K562 (cell line): Measurements from ENCODE around the gene RPTOR. TPM values are rescaled to one million over a fixed set of nuclear protein-coding genes. Genes with fewer than 3 reads are reported as not detected.

Experiments used
- ATAC-seq: fragments of 200-7000 bp; cut with Tn5 transposase; 3 replicates; pipeline ENCODE4 v1.9.1; 2020; ENCODE audit warnings: moderate library complexity
- BruUV-seq: library from RNA; stranded (reverse); fragments of 400-500 nt; replicated peaks from 2 replicates; lab custom pipeline; 2021; lab: Mats Ljungman, UMichigan
- CTCF ChIA-PET: fragments of 300-600 bp; formaldehyde crosslinking; extraction: SDS; loops from one replicate; lab custom pipeline; 2021; ENCODE audit warnings: low intra/inter-chr PET ratio; lab: Yijun Ruan, JAX
- POLR2A ChIA-PET: fragments of 300-600, 350-650 bp; sonication (Branson Sonifier 250); formaldehyde crosslinking; extraction: SDS; loops from one replicate; lab custom pipeline; 2021; ENCODE audit warnings: antibody characterized with exemption, inconsistent platforms; lab: Yijun Ruan, JAX
- DNase-seq, 4 experiments: peaks; one replicate each; pipeline versions ENCODE4 v3.0.0 to v3.0.0-alpha.2; 2011 to 2018; ENCODE audit warnings: low spot score in 3 of 4, mixed read lengths in 3 of 4; ENCODE audit errors: extremely low read depth in 1 of 4
- FAIRE-seq: peaks from 2 replicates; lab custom pipeline; 2011; peaks lifted over from hg19 to GRCh38; lab: Jason Lieb, UNC
- H2AFZ ChIP-seq: 2 replicates; pipeline ENCODE4 v1.6.0; 2011; ENCODE audit warnings: low read depth, low read length, control low read depth, inconsistent platforms
- H3K27ac ChIP-seq: fragments of 200-600 bp; 3 replicates; pipeline ENCODE4 v1.8.0; 2011; ENCODE audit warnings: low read depth, mild to moderate bottlenecking, control low read depth, inconsistent platforms, low read length, moderate library complexity, mixed read lengths; ENCODE audit errors: extremely low read depth
- H3K27me3 ChIP-seq, 2 experiments: fragments of 300-600 bp in 1 of 2; 2 replicates in 1 of 2; 3 replicates in 1 of 2; pipeline versions ENCODE4 v1.6.0 to v1.8.0; 2011; ENCODE audit warnings: inconsistent platforms in 2 of 2, low read length in 2 of 2, mild to moderate bottlenecking in 1 of 2, mixed read lengths in 1 of 2, moderate library complexity in 1 of 2; ENCODE audit not compliant: control insufficient read depth in 2 of 2, insufficient read depth in 2 of 2
- H3K36me3 ChIP-seq: fragments of 300-600 bp; 3 replicates; pipeline ENCODE4 v1.8.0; 2011; ENCODE audit warnings: mild to moderate bottlenecking, low read length, inconsistent platforms; ENCODE audit not compliant: control insufficient read depth, insufficient read depth
- H3K4me1 ChIP-seq, 2 experiments: fragments of 200-600 bp in 1 of 2; replicated peaks in 1 of 2; 2 replicates in 1 of 2; 3 replicates in 1 of 2; pipeline versions ENCODE4 v1.5.1 to v1.8.0; 2011; ENCODE audit warnings: inconsistent platforms in 2 of 2, low read length in 2 of 2, mild to moderate bottlenecking in 1 of 2, mixed read lengths in 1 of 2, moderate library complexity in 1 of 2; ENCODE audit not compliant: control insufficient read depth in 2 of 2, insufficient read depth in 2 of 2
- H3K4me2 ChIP-seq: 2 replicates; pipeline ENCODE4 v1.6.1; 2011; ENCODE audit warnings: low read length, control low read depth, inconsistent platforms, mixed read lengths; ENCODE audit not compliant: insufficient read depth
- H3K4me3 ChIP-seq: fragments of 200-600 bp; sonication (generic), shearing (Covaris generic); 2 replicates; pipeline ENCODE4 v1.5.1; 2016; ENCODE audit warnings: control low read depth, inconsistent platforms
- H3K79me2 ChIP-seq: fragments of 200-600 bp; 3 replicates; pipeline ENCODE4 v1.8.0; 2011; ENCODE audit warnings: low read length, inconsistent platforms; ENCODE audit not compliant: control insufficient read depth, insufficient read depth
- H3K9ac ChIP-seq, 2 experiments: 2 replicates each; pipeline versions ENCODE4 v1.6.0 to v1.6.1; 2011; ENCODE audit warnings: low read depth in 2 of 2, low read length in 2 of 2, control low read depth in 1 of 2, inconsistent platforms in 1 of 2, mild to moderate bottlenecking in 1 of 2, mixed read lengths in 1 of 2; ENCODE audit not compliant: insufficient read depth in 1 of 2
- H3K9me1 ChIP-seq: one replicate; pipeline ENCODE4 v1.6.0; 2011; ENCODE audit warnings: inconsistent platforms, mild to moderate bottlenecking, low read length, moderate library complexity; ENCODE audit not compliant: control insufficient read depth, insufficient read depth
- H3K9me3 ChIP-seq: replicated peaks from 2 replicates; pipeline ENCODE4 v1.5.1; 2011; ENCODE audit warnings: low read depth, low read length, inconsistent platforms; ENCODE audit not compliant: control insufficient read depth, insufficient read depth
- H4K20me1 ChIP-seq: replicated peaks from 2 replicates; pipeline ENCODE4 v1.6.1; 2011; ENCODE audit warnings: low read length, inconsistent platforms, mixed read lengths; ENCODE audit not compliant: control insufficient read depth, insufficient read depth
- DDX20 ChIP-seq: fragments of 450-650 bp; IDR thresholded peaks from 2 replicates; pipeline ENCODE4 v1.6.1; 2016; ENCODE audit warnings: missing genetic modification characterization, low read depth, mild to moderate bottlenecking, missing compliant biosample characterization, moderate library complexity
- EHMT2 ChIP-seq: fragments of 450-650 bp; IDR thresholded peaks from 2 replicates; pipeline ENCODE4 v1.6.1; 2018; ENCODE audit warnings: antibody characterized with exemption
- HNRNPK ChIP-seq: fragments of 200-400 bp; formaldehyde crosslinking; IDR thresholded peaks from one replicate; pipeline ENCODE4 v1.6.1; 2018; ENCODE audit warnings: mild to moderate bottlenecking, low read depth, low read length; ENCODE audit not compliant: poor library complexity, severe bottlenecking
- NCOA4 ChIP-seq: fragments of 450-650 bp; IDR thresholded peaks from 2 replicates; pipeline ENCODE4 v1.6.1; 2018; ENCODE audit warnings: mild to moderate bottlenecking; ENCODE audit not compliant: partially characterized antibody
- RBM22 ChIP-seq: fragments of 200-400 bp; formaldehyde crosslinking; IDR thresholded peaks from 2 replicates; pipeline ENCODE4 v1.6.1; 2018; ENCODE audit warnings: low read length, low read depth; ENCODE audit not compliant: poor library complexity, severe bottlenecking
- TFAM ChIP-seq: fragments of 250-450 bp; sonication (Bioruptor Pico); conservative IDR thresholded peaks from 2 replicates; pipeline ENCODE4 v1.5.0; 2021; ENCODE audit warnings: mild to moderate bottlenecking, moderate library complexity
- ZNF785 ChIP-seq: fragments of 250-450 bp; sonication (Bioruptor Pico); IDR thresholded peaks from 2 replicates; pipeline ENCODE4 v1.4.0; 2020; ENCODE audit warnings: mild to moderate bottlenecking
- WGBS: fragments of 100-300 bp; shearing (Covaris generic); methylation state at CpG from one replicate; pipeline ENCODE4 v1.1.6; 2016; ENCODE audit warnings: low coverage, mixed read lengths; ENCODE audit not compliant: insufficient coverage; ENCODE audit errors: missing lambda C conversion rate; 5-methylcytosine and 5-hydroxymethylcytosine counted together
- in situ Hi-C: fragments of 300-500 bp; cut with MboI; formaldehyde crosslinking; loops from 4 replicates; pipeline ENCODE4 v1.15.0; 2018; ENCODE audit warnings: inconsistent platforms, mixed read lengths
- intact Hi-C: fragments of 100-400 bp; cut with micrococcal nuclease; formaldehyde crosslinking; loops from 2 replicates; pipeline ENCODE4 v1.14.2; 2022
- polyA plus RNA-seq, 8 experiments: library from polyadenylated mRNA; depleted of rRNA in 4 of 8; stranded (reverse) in 5 of 8; unstranded in 3 of 8; fragments of >200 nt; fragmentation: Nextera tagmentation in 2 of 8; fragmentation: Illumina TruSeq in 1 of 8; extraction: Ambion mirVana in 2 of 8; extraction: Trizol in 1 of 8; gene quantifications; 2 replicates each; pipeline versions ENCODE4 v1.2.1 to v1.2.3, GENCODE V29; 2011 to 2014; ENCODE audit warnings: inconsistent platforms in 1 of 8, missing spikeins in 1 of 8
- total RNA-seq, 7 experiments: library from RNA; depleted of rRNA in 6 of 7; stranded (reverse); fragments of >200 nt in 6 of 7; fragmentation: Illumina TruSeq in 2 of 7; extraction: Trizol in 2 of 7; gene quantifications; 2 replicates each; pipeline versions ENCODE4 v1.2.1 to v1.2.3, GENCODE V29; 2011 to 2021; ENCODE audit warnings: low replicate concordance in 1 of 7
- TF ChIP-seq, protein P1 (sequence below): fragments of 450-650 bp; IDR thresholded peaks from 2 replicates; pipeline ENCODE4 v1.6.1; 2016; ENCODE audit warnings: borderline replicate concordance

Gene RPTOR
- total and polyA plus RNA-seq, 9 of the 15 experiments (the other 6 are each of a cell fraction or from before 2014, with no cell fraction given): 0.24 to 54.1 (median 10.2) TPM

DNA sequence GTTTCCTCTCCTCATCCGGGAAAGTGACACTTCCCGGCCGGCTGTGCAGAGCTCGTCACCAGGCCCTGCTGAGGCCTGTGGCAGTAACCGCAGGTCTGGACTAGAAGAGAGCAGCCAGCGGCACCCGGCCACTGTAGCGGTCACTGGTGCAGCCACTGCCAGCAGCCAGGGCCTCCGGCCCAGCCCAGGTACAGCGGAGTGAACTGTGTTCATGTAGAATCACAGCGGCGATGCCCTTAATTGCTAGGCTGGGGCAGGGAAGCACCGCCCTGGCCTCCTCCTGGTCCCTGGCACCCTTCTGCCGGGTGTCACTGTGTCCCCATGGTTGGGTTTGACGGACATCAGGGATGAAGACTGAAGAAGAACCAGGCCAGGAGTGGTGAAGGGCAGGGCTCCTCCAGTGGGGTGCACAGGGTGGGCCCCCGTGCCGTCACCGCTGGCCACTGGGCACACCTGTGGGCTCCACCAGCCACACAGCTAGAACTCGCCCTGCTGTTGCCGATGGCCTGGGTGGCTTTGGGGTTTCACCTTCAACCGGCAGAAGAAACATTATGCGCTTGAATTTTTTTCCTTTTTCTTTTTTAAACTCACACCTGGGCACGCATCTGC, 281.8 kb downstream of the RPTOR start:
- Histone ChIP-seq H3K79me2 (no peaks in the 10 kb centered on the region), H3K4me1 (peaks cover 0 to 14% of the 10 kb centered on the region in 2 experiments; a peak in 1 of 5 replicates), H3K36me3 (peaks cover 51% of the 10 kb centered on the region; the same call in 2 of the 3 replicates), H3K27me3 (no peaks in the 10 kb centered on the region), H3K4me2 (no peak overlapping the region), H3K9ac (no peak overlapping the region; a peak in 1 of 4 replicates), H3K9me1 (no peaks in the 10 kb centered on the region), H4K20me1 (no peaks in the 10 kb centered on the region), H3K4me3 (no peak overlapping the region), H2AFZ (no peak overlapping the region), H3K27ac (no peak overlapping the region), H3K9me3 (0 out of 2 replicates have a peak, but pooled peaks cover under 1% of the 10 kb centered on the region)
- ChIA-PET POLR2A (interaction anchor here (0.6 to 0.8 kb wide), 2 partner anchors 13 to 17 kb away, joined by 3 read pairs; no protein-coding TSS in a partner anchor), CTCF (no interaction called here)
- in situ Hi-C loops: no loop called here
- TF ChIP-seq RBM22 (peak; percentile 66), HNRNPK (no peak)
- 94% methylated on average over 15 of the region's 23 CpGs for WGBS
- no peak for DNase-seq
- BruUV-seq: no TSS peak
- FAIRE-seq: no peak
- intact Hi-C loops: no loop called here
- no peak for ATAC-seq

DNA sequence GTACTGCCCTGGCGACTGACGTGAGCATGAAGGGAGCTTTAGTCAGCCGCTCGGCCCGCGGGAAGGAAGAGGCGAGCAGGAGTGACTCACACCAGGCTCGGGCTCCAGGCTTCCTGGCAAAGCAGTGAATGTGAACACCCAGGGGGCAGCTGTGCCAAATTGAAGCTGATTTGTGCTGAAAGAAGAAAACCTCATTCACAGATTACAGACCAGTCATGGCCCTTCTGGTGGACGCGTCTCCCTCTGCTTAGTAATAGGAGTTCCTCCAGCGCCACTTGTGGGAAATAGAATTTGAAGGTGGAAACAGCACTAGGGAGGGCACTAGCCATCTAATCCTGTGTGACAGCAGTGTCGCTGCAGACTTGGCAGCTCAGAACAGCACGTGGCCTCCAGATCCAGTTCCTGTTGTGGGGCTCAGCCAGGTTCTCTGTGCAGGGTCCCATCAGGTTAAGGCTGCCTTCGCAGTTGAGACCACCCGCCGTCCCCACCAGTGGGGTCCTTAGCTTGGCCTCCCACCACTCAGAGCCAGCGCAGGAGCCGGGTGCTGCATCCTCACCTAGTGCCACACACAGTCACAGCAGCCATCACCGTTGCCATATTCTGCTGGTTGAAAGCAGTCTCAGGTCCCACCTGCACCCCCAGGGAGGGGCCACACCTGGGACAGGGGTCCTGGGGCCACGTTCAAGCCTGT, 282.5 kb downstream of the RPTOR start:
- no peak overlapping the region for H2AFZ ChIP-seq
- peaks cover 48% of the 10 kb centered on the region; the same call in 2 of the 3 replicates for H3K36me3 ChIP-seq
- H3K79me2 ChIP-seq: no peaks in the 10 kb centered on the region
- no peaks in the 10 kb centered on the region for H3K9me1 ChIP-seq
- no TSS peak for BruUV-seq
- no peak for ATAC-seq
- H3K9ac ChIP-seq: peak overlapping the region in 1 of 2 experiments; percentile 38; a peak in 1 of 4 replicates
- 94% methylated on average over 19 of the region's 20 CpGs for WGBS
- no peaks in the 10 kb centered on the region for H3K27me3 ChIP-seq
- no peaks in the 10 kb centered on the region for H4K20me1 ChIP-seq
- H3K4me2 ChIP-seq: no peak overlapping the region
- CTCF ChIA-PET: no interaction called here
- intact Hi-C loops: no loop called here
- no peak overlapping the region for H3K4me3 ChIP-seq
- TF ChIP-seq NCOA4 (no peak), DDX20 (tag) (no peak), ZNF785 (CRISPR knock-in tag) (no peak), EHMT2 (no peak), TFAM (CRISPR knock-in tag) (no peak)
- TF ChIP-seq, protein P1, sequence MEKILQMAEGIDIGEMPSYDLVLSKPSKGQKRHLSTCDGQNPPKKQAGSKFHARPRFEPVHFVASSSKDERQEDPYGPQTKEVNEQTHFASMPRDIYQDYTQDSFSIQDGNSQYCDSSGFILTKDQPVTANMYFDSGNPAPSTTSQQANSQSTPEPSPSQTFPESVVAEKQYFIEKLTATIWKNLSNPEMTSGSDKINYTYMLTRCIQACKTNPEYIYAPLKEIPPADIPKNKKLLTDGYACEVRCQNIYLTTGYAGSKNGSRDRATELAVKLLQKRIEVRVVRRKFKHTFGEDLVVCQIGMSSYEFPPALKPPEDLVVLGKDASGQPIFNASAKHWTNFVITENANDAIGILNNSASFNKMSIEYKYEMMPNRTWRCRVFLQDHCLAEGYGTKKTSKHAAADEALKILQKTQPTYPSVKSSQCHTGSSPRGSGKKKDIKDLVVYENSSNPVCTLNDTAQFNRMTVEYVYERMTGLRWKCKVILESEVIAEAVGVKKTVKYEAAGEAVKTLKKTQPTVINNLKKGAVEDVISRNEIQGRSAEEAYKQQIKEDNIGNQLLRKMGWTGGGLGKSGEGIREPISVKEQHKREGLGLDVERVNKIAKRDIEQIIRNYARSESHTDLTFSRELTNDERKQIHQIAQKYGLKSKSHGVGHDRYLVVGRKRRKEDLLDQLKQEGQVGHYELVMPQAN: no peak
- TF ChIP-seq, all 486 proteins: peak for 0
- Histone ChIP-seq H3K27ac (no peak overlapping the region), H3K9me3 (peaks cover 6% of the 10 kb centered on the region; the same call in 1 of the 2 replicates), H3K4me1 (peaks cover 2 to 16% of the 10 kb centered on the region in 2 experiments; a peak in 4 of 5 replicates)
- DNase-seq (no peak), FAIRE-seq (no peak)
- POLR2A ChIA-PET: interaction anchor here (0.6 to 0.8 kb wide), 3 partner anchors 14 to 1116 kb away, joined by 3 read pairs; no protein-coding TSS in a partner anchor
- in situ Hi-C loops: no loop called here
